ENCODE results near the gene DRP2.

DNA sequence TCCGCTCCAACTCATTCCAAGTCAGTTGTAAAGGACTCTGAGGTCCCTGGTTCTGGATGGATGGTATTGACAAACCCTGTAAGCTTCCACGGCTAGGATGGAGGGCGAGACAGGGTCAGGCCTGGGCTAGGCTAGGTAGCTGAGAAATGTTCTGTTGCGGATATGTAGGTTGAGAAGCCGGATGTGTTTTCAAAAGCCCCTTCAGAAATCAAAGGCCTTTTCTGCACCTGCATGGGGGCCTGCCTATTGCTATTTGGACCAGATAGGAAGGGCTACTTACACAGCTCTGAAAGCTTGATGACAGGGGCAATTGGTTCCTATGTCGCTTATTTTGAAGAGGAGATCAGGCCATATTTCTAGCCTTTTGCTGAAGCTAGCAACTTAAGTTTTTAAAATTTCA, 1.9 kb upstream of the DRP2 start:
- TF ChIP-seq, protein P1, sequence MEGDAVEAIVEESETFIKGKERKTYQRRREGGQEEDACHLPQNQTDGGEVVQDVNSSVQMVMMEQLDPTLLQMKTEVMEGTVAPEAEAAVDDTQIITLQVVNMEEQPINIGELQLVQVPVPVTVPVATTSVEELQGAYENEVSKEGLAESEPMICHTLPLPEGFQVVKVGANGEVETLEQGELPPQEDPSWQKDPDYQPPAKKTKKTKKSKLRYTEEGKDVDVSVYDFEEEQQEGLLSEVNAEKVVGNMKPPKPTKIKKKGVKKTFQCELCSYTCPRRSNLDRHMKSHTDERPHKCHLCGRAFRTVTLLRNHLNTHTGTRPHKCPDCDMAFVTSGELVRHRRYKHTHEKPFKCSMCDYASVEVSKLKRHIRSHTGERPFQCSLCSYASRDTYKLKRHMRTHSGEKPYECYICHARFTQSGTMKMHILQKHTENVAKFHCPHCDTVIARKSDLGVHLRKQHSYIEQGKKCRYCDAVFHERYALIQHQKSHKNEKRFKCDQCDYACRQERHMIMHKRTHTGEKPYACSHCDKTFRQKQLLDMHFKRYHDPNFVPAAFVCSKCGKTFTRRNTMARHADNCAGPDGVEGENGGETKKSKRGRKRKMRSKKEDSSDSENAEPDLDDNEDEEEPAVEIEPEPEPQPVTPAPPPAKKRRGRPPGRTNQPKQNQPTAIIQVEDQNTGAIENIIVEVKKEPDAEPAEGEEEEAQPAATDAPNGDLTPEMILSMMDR (conservative IDR thresholded peaks at IDR 0.05; ENCODE audit: low read depth, low read length) = no peak
- no peak for TF ChIP-seq EZH2 (IDR thresholded peaks at IDR 0.05; ENCODE audit: low read length, unreplicated experiment)
